IPS-18c (cell line): Measurements from ENCODE around the gene HSPB1.
"Not testable (repeated sequence)": the region's sequence is repeated elsewhere in the genome, so short reads cannot be mapped to it uniquely, and the experiment has no call there.

Experiments used
- H3K4me3 ChIP-seq: 2 replicates; pipeline ENCODE4 v1.7.0; 2013; ENCODE audit warnings: low read depth, mild to moderate bottlenecking, low read length, moderate library complexity; ENCODE audit not compliant: insufficient read depth
- H3K9me3 ChIP-seq: one replicate; pipeline ENCODE4 v1.6.1; 2013; ENCODE audit warnings: mild to moderate bottlenecking, low read length, moderate library complexity; ENCODE audit not compliant: control insufficient read depth, insufficient read depth

The HSPB1 gene

GRCh38 chr7:76294344-76295024, 8.0 kb upstream of the HSPB1 start:
- Histone ChIP-seq H3K9me3 (no peaks in the 10 kb centered on the region), H3K4me3 (no peak overlapping the region)

- Histone ChIP-seq H3K4me3 (no peak overlapping the region), H3K9me3 (no peaks in the 10 kb centered on the region)
Measured at GRCh38 chr7:76296743-76297740, 5.4 kb upstream of the HSPB1 start.

GRCh38 chr7:76300166-76300731, 2.2 kb upstream of the HSPB1 start:
- Histone ChIP-seq H3K9me3 (no peaks in the 10 kb centered on the region), H3K4me3 (no peak overlapping the region)

- H3K9me3 ChIP-seq: no peaks in the 10 kb centered on the region
- no peak overlapping the region for H3K4me3 ChIP-seq
Measured at GRCh38 chr7:76301000-76301399, 1.5 kb upstream of the HSPB1 start.

- peak overlapping the region; percentile 73 for H3K4me3 ChIP-seq
- H3K9me3 ChIP-seq: no peaks in the 10 kb centered on the region
Measured at GRCh38 chr7:76303202-76304147, 1.0 kb downstream of the HSPB1 start.

GRCh38 chr7:76304888-76305375, 2.5 kb downstream of the HSPB1 start:
- Histone ChIP-seq H3K4me3 (no peak overlapping the region), H3K9me3 (no peaks in the 10 kb centered on the region)

- H3K9me3 ChIP-seq, H3K4me3 ChIP-seq: not testable (repeated sequence)
Measured at GRCh38 chr7:76308874-76309273, 6.4 kb downstream of the HSPB1 start.

- not testable (repeated sequence) for H3K4me3 ChIP-seq, H3K9me3 ChIP-seq
Measured at GRCh38 chr7:76309341-76310101, 7.0 kb downstream of the HSPB1 start.

GRCh38 chr7:76310102-76310957, 7.9 kb downstream of the HSPB1 start:
- no peak overlapping the region for H3K4me3 ChIP-seq
- H3K9me3 ChIP-seq: no peaks in the 10 kb centered on the region

GRCh38 chr7:76311838-76312237, 9.4 kb downstream of the HSPB1 start:
- not testable (repeated sequence) for H3K9me3 ChIP-seq, H3K4me3 ChIP-seq

GRCh38 chr7:76314042-76314721, 11.7 kb downstream of the HSPB1 start:
- Histone ChIP-seq H3K4me3 (peak overlapping the region; percentile 32; the same call in 1 of the 2 replicates), H3K9me3 (no peaks in the 10 kb centered on the region)

- not testable (repeated sequence) for H3K4me3 ChIP-seq
Measured at GRCh38 chr7:76314740-76315139, 12.3 kb downstream of the HSPB1 start.

GRCh38 chr7:76315364-76315763, 12.9 kb downstream of the HSPB1 start:
- H3K9me3 ChIP-seq: no peaks in the 10 kb centered on the region
- no peak overlapping the region for H3K4me3 ChIP-seq

More at GRCh38 chr7:76314740-76315139, 12.3 kb downstream of the HSPB1 start:
- H3K9me3 ChIP-seq: not testable (repeated sequence)

- H3K4me3 ChIP-seq: peak overlapping the region; percentile 56
- H3K9me3 ChIP-seq: no peaks in the 10 kb centered on the region
Measured at GRCh38 chr7:76316984-76317781, 14.7 kb downstream of the HSPB1 start.
